CD4-positive, alpha-beta T cell (primary cell): ENCODE measurements around the gene DES. TPM values are rescaled to one million over a fixed set of nuclear protein-coding genes. Genes with fewer than 3 reads are reported as not detected.

Experiments
- ATAC-seq: fragments of 200-7000 bp; cut with Tn5 transposase; one replicate; pipeline ENCODE4 v1.10.0; 2022; ENCODE audit warnings: mild to moderate bottlenecking; ENCODE audit not compliant: poor library complexity
- CTCF ChIA-PET: fragments of 350-600 bp; sonication (Branson Sonifier 250); formaldehyde crosslinking; loops from one replicate; lab custom pipeline; 2021; ENCODE audit warnings: antibody characterized with exemption, inconsistent platforms; lab: Charles Lee
- POLR2A ChIA-PET: fragments of 350-600 bp; sonication (Branson Sonifier 250); formaldehyde crosslinking; loops from one replicate; lab custom pipeline; 2021; ENCODE audit warnings: antibody characterized with exemption, inconsistent platforms; lab: Charles Lee
- DNase-seq, 14 experiments: peaks; one replicate each; pipeline ENCODE4 v3.0.0-alpha.2; 2013 to 2020; ENCODE audit warnings: mixed read lengths in 2 of 14
- H3K27ac ChIP-seq, 2 donors: one replicate each; pipeline versions ENCODE4 v1.5.1 to v1.7.0; 2013; ENCODE audit warnings: low read length in 2 of 2, low read depth in 1 of 2, mild to moderate bottlenecking in 1 of 2
- H3K27me3 ChIP-seq, 2 experiments: 1 replicate in 1 of 2; 2 replicates in 1 of 2; pipeline versions ENCODE4 v1.6.1 to v1.7.0; 2013; ENCODE audit warnings: low read length in 2 of 2, control low read depth in 1 of 2, mild to moderate bottlenecking in 1 of 2, moderate library complexity in 1 of 2; ENCODE audit not compliant: insufficient read depth in 2 of 2, control insufficient read depth in 1 of 2
- H3K36me3 ChIP-seq: one replicate; pipeline ENCODE4 v1.6.1; 2013; ENCODE audit warnings: low read length, control low read depth; ENCODE audit not compliant: insufficient read depth
- H3K4me1 ChIP-seq: one replicate; pipeline ENCODE4 v1.6.1; 2013; ENCODE audit warnings: low read length, control low read depth; ENCODE audit not compliant: insufficient read depth
- H3K4me3 ChIP-seq: one replicate; pipeline ENCODE4 v1.5.1; 2013; ENCODE audit warnings: mild to moderate bottlenecking, low read length, moderate library complexity
- H3K9me3 ChIP-seq, 2 experiments: 1 replicate in 1 of 2; 2 replicates in 1 of 2; pipeline versions ENCODE4 v1.6.1 to v1.7.0; 2013; ENCODE audit warnings: low read length in 2 of 2, mild to moderate bottlenecking in 2 of 2, control low read depth in 1 of 2, moderate library complexity in 1 of 2; ENCODE audit not compliant: control insufficient read depth in 1 of 2, insufficient read depth in 1 of 2
- H3K27ac Mint-ChIP-seq: one replicate; pipeline ENCODE4 v1.8.0; 2020; ENCODE audit warnings: mixed read lengths
- H3K27me3 Mint-ChIP-seq: one replicate; pipeline ENCODE4 v1.8.0; 2021; ENCODE audit warnings: mixed read lengths
- H3K36me3 Mint-ChIP-seq: one replicate; pipeline ENCODE4 v1.8.0; 2021; ENCODE audit warnings: low read depth, mixed read lengths
- H3K4me1 Mint-ChIP-seq: one replicate; pipeline ENCODE4 v1.8.0; 2021; ENCODE audit warnings: low read depth, mixed read lengths
- H3K4me3 Mint-ChIP-seq: one replicate; pipeline ENCODE4 v1.8.0; 2020; ENCODE audit warnings: mild to moderate bottlenecking, mixed read lengths
- H3K9me3 Mint-ChIP-seq: one replicate; pipeline ENCODE4 v1.8.0; 2020; ENCODE audit warnings: mixed read lengths
- intact Hi-C, 2 experiments: fragments of 100-400 bp; cut with DNase I in 1 of 2; cut with micrococcal nuclease in 1 of 2; formaldehyde crosslinking; loops; one replicate each; pipeline versions ENCODE4 v1.15.1 to v1.9.0; 2023 to 2025; cut with DNase I, micrococcal nuclease
- total RNA-seq, 174 experiments: library from RNA in 2 of 174; stranded (reverse) in 2 of 174; gene quantifications; one replicate each; pipeline ENCODE4 v1.2.3 and lab custom pipeline; 2021 to 2026
- TF ChIP-seq, protein P1 (sequence below): fragments of 200-600 bp; IDR thresholded peaks from one replicate; pipeline ENCODE4 v1.8.0; 2022; ENCODE audit warnings: antibody characterized with exemption, mild to moderate bottlenecking

Gene DES
- total RNA-seq, 2 experiments from 2014 or later: not detected

DNA sequence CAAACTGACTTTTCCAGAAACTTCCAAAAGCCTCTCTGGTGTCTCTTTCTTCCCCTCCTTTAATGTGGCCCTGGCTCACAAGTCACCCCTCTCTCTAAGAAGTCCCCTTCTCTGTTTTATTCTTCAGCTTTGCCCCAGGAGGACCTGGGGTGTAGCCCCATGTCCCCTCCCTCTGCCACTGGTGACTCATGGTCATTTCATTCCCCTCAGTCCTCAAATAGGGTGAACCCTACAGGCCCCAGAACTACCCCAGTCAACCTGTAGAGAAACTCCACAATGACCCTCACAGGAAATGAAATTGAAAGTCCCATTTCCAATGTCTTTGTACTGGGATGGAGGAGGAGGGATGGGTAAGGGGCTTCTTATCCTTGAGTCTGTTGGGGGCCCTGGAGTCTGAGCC is 10.3 kb downstream of the DES start:
- no peaks in the 10 kb centered on the region for H3K9me3 ChIP-seq
- no peaks in the 10 kb centered on the region for H3K36me3 Mint-ChIP-seq
- DNase-seq (no peak), ATAC-seq (no peak)
- H3K27ac Mint-ChIP-seq: no peak overlapping the region
- peaks cover 4% of the 10 kb centered on the region in 2 experiments for H3K27me3 ChIP-seq
- H3K27ac ChIP-seq: no peak overlapping the region
- H3K4me1 Mint-ChIP-seq: no peaks in the 10 kb centered on the region
- ChIA-PET POLR2A (no interaction called here), CTCF (no interaction called here)
- TF ChIP-seq, protein P1, sequence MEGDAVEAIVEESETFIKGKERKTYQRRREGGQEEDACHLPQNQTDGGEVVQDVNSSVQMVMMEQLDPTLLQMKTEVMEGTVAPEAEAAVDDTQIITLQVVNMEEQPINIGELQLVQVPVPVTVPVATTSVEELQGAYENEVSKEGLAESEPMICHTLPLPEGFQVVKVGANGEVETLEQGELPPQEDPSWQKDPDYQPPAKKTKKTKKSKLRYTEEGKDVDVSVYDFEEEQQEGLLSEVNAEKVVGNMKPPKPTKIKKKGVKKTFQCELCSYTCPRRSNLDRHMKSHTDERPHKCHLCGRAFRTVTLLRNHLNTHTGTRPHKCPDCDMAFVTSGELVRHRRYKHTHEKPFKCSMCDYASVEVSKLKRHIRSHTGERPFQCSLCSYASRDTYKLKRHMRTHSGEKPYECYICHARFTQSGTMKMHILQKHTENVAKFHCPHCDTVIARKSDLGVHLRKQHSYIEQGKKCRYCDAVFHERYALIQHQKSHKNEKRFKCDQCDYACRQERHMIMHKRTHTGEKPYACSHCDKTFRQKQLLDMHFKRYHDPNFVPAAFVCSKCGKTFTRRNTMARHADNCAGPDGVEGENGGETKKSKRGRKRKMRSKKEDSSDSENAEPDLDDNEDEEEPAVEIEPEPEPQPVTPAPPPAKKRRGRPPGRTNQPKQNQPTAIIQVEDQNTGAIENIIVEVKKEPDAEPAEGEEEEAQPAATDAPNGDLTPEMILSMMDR: no peak
- intact Hi-C loops: no loop called here
- no peaks in the 10 kb centered on the region for H3K9me3 Mint-ChIP-seq
- H3K4me3 Mint-ChIP-seq: no peak overlapping the region
- H3K4me3 ChIP-seq: no peak overlapping the region
- peaks cover 45% of the 10 kb centered on the region for H3K27me3 Mint-ChIP-seq
- H3K36me3 ChIP-seq: no peaks in the 10 kb centered on the region
- H3K4me1 ChIP-seq: no peaks in the 10 kb centered on the region

GRCh38 chr2:219429958-219430606 is 11.9 kb downstream of the DES start:
- POLR2A ChIA-PET: no interaction called here
- Mint-ChIP-seq H3K4me1 (no peaks in the 10 kb centered on the region), H3K27me3 (peaks cover 38% of the 10 kb centered on the region), H3K27ac (no peak overlapping the region), H3K9me3 (no peaks in the 10 kb centered on the region), H3K36me3 (no peaks in the 10 kb centered on the region), H3K4me3 (no peak overlapping the region)
- Histone ChIP-seq H3K9me3 (no peaks in the 10 kb centered on the region), H3K4me3 (no peak overlapping the region), H3K4me1 (peaks cover 5% of the 10 kb centered on the region), H3K27ac (no peak overlapping the region), H3K36me3 (no peaks in the 10 kb centered on the region), H3K27me3 (peaks cover 12 to 16% of the 10 kb centered on the region in 2 experiments)
- ATAC-seq (no peak), DNase-seq (no peak)
- TF ChIP-seq, protein P1: no peak
- intact Hi-C loops: loop anchor here in 1 of 2 experiments (1.0 kb wide), 1 partner anchor 100 kb away; no protein-coding TSS in a partner anchor
- CTCF ChIA-PET: interaction anchor here (1.6 kb wide), 1 partner anchor 100 kb away, joined by 5 read pairs; no protein-coding TSS in a partner anchor

- Mint-ChIP-seq H3K4me1 (no peaks in the 10 kb centered on the region), H3K9me3 (no peaks in the 10 kb centered on the region), H3K27me3 (peaks cover 40% of the 10 kb centered on the region), H3K27ac (no peak overlapping the region), H3K36me3 (no peaks in the 10 kb centered on the region), H3K4me3 (no peak overlapping the region)
- ATAC-seq (no peak), DNase-seq (peak in 2 of 14 experiments; percentile 14 to 27)
- H3K9me3 ChIP-seq: peaks cover 0 to 6% of the 10 kb centered on the region in 2 experiments
- no peak overlapping the region for H3K27ac ChIP-seq
- H3K4me3 ChIP-seq: no peak overlapping the region
- intact Hi-C loops: loop anchor here in 1 of 2 experiments (1.0 kb wide), 1 partner anchor 99 kb away; no protein-coding TSS in a partner anchor
- TF ChIP-seq, protein P1: peak; percentile 10
- H3K4me1 ChIP-seq: peaks cover 10% of the 10 kb centered on the region
- H3K36me3 ChIP-seq: no peaks in the 10 kb centered on the region
- ChIA-PET POLR2A (no interaction called here), CTCF (interaction anchor here (1.6 kb wide), 1 partner anchor 99 kb away, joined by 5 read pairs; no protein-coding TSS in a partner anchor)
- peaks cover 15 to 24% of the 10 kb centered on the region in 2 experiments for H3K27me3 ChIP-seq
Observed at GRCh38 chr2:219430633-219431615, 12.7 kb downstream of the DES start.
